RWPE2 (cell line): ENCODE measurements around the gene HBB.
"Not testable (repeated sequence)": the region's sequence is repeated elsewhere in the genome, so short reads cannot be mapped to it uniquely, and the experiment has no call there.

Experiments used
- ATAC-seq: fragments of 200-7000 bp; cut with Tn5 transposase; 3 replicates; pipeline ENCODE4 v1.9.1; 2021; ENCODE audit warnings: low read depth
- DNase-seq: peaks from one replicate; pipeline ENCODE4 v3.0.0-alpha.2; 2020; ENCODE audit warnings: low spot score
- H3K27ac ChIP-seq: fragments of 450-650 bp; 2 replicates; pipeline ENCODE4 v1.5.1; 2017; ENCODE audit warnings: mild to moderate bottlenecking; ENCODE audit not compliant: poor library complexity, severe bottlenecking
- H3K27me3 ChIP-seq: fragments of 250-450 bp; sonication (Bioruptor Pico); 2 replicates; pipeline ENCODE4 v1.5.1; 2021; ENCODE audit warnings: mild to moderate bottlenecking, moderate library complexity; ENCODE audit not compliant: insufficient read depth, poor library complexity, severe bottlenecking
- H3K36me3 ChIP-seq: fragments of 250-450 bp; sonication (Bioruptor Pico); 2 replicates; pipeline ENCODE4 v1.5.1; 2020; ENCODE audit warnings: low read depth, mild to moderate bottlenecking, moderate library complexity
- H3K4me1 ChIP-seq: fragments of 250-450 bp; sonication (Bioruptor Pico); 2 replicates; pipeline ENCODE4 v1.5.1; 2021; ENCODE audit warnings: mild to moderate bottlenecking, moderate library complexity; ENCODE audit not compliant: insufficient read depth, poor library complexity, severe bottlenecking
- H3K4me3 ChIP-seq: fragments of 250-450 bp; sonication (Bioruptor Pico); 2 replicates; pipeline ENCODE4 v1.5.1; 2021; ENCODE audit warnings: mild to moderate bottlenecking, moderate library complexity; ENCODE audit not compliant: severe bottlenecking
- H3K9me3 ChIP-seq: fragments of 250-450 bp; sonication (Bioruptor Pico); 2 replicates; pipeline ENCODE4 v1.5.1; 2021; ENCODE audit warnings: mild to moderate bottlenecking, moderate library complexity; ENCODE audit not compliant: severe bottlenecking
- CTCF ChIP-seq: fragments of 450-650 bp; IDR thresholded peaks from one replicate; pipeline ENCODE4 v1.5.1; 2017; ENCODE audit warnings: mild to moderate bottlenecking, moderate library complexity; ENCODE audit not compliant: poor library complexity, severe bottlenecking

HBB gene

GRCh38 chr11:5257296-5257695 is 30.4 kb upstream of the HBB start:
- H3K4me3 ChIP-seq = no peak overlapping the region
- H3K4me1 ChIP-seq = no peaks in the 10 kb centered on the region
- DNase-seq = no peak
- H3K36me3 ChIP-seq = no peaks in the 10 kb centered on the region
- ATAC-seq = no peak
- no peak for TF ChIP-seq CTCF
- H3K9me3 ChIP-seq = no peaks in the 10 kb centered on the region
- no peaks in the 10 kb centered on the region for H3K27me3 ChIP-seq
- no peak overlapping the region for H3K27ac ChIP-seq

GRCh38 chr11:5254646-5255413 is 28.0 kb upstream of the HBB start, which contains the start of gene HBG2:
HBG2 (minus strand) TSS chr11:5254781; CDS start chr11:5254728, 53 bp downstream.
- ATAC-seq, H3K27me3 ChIP-seq, H3K4me1 ChIP-seq, H3K36me3 ChIP-seq, H3K9me3 ChIP-seq, H3K27ac ChIP-seq, DNase-seq, H3K4me3 ChIP-seq: not testable (repeated sequence)

GRCh38 chr11:5254023-5254422 is 27.2 kb upstream of the HBB start:
- not testable (repeated sequence) for H3K4me3 ChIP-seq, H3K27ac ChIP-seq, H3K36me3 ChIP-seq, H3K9me3 ChIP-seq, DNase-seq, H3K4me1 ChIP-seq, ATAC-seq, H3K27me3 ChIP-seq

GRCh38 chr11:5253440-5253839 is 26.6 kb upstream of the HBB start:
- not testable (repeated sequence) for H3K36me3 ChIP-seq, DNase-seq, ATAC-seq, H3K4me1 ChIP-seq, H3K27ac ChIP-seq, H3K27me3 ChIP-seq, H3K4me3 ChIP-seq, H3K9me3 ChIP-seq

- H3K27me3 ChIP-seq = no peaks in the 10 kb centered on the region
- no peak overlapping the region for H3K4me3 ChIP-seq
- no peak overlapping the region for H3K27ac ChIP-seq
- H3K36me3 ChIP-seq = no peaks in the 10 kb centered on the region
- TF ChIP-seq CTCF = no peak
- H3K9me3 ChIP-seq = no peaks in the 10 kb centered on the region
- H3K4me1 ChIP-seq = no peaks in the 10 kb centered on the region
- DNase-seq (no peak), ATAC-seq (no peak)
Observed at GRCh38 chr11:5252919-5253265, 26.0 kb upstream of the HBB start.

GRCh38 chr11:5252192-5252918 is 25.5 kb upstream of the HBB start:
- ATAC-seq = no peak
- no peaks in the 10 kb centered on the region for H3K4me1 ChIP-seq
- no peak for TF ChIP-seq CTCF

More at GRCh38 chr11:5252192-5252918, 25.5 kb upstream of the HBB start:
- no peaks in the 10 kb centered on the region for H3K9me3 ChIP-seq
- no peaks in the 10 kb centered on the region for H3K36me3 ChIP-seq
- H3K4me3 ChIP-seq = no peak overlapping the region
- H3K27me3 ChIP-seq = no peaks in the 10 kb centered on the region
- H3K27ac ChIP-seq = no peak overlapping the region
- no peak for DNase-seq
